Testis (tissue), 3 donors: ENCODE data around the gene SCFD2. TPM values are rescaled to one million over a fixed set of nuclear protein-coding genes. Genes with fewer than 3 reads are reported as not detected.

Source experiments
- DNase-seq: peaks from one replicate; pipeline ENCODE4 v3.0.0-alpha.2; 2019
- H3K27ac ChIP-seq, 2 donors: fragments of 200-600 bp; sonication (generic); one replicate each; pipeline ENCODE4 v1.5.1; 2019
- H3K27me3 ChIP-seq: fragments of 200-600 bp; sonication (generic); one replicate; pipeline ENCODE4 v1.5.1; 2019
- H3K36me3 ChIP-seq: fragments of 200-600 bp; sonication (generic); one replicate; pipeline ENCODE4 v1.5.1; 2017; ENCODE audit warnings: low read depth; ENCODE audit errors: missing control alignments
- H3K4me1 ChIP-seq: fragments of 200-600 bp; sonication (generic); one replicate; pipeline ENCODE4 v1.5.1; 2019
- H3K4me3 ChIP-seq, 2 donors: fragments of 200-600 bp; sonication (generic); one replicate each; pipeline ENCODE4 v1.5.1; 2017 to 2019
- H3K9me3 ChIP-seq: fragments of 200-600 bp; sonication (generic); one replicate; pipeline ENCODE4 v1.5.1; 2017
- POLR2A ChIP-seq: fragments of 450-650 bp; IDR thresholded peaks from one replicate; pipeline ENCODE4 v1.6.1; 2017; ENCODE audit warnings: antibody characterized with exemption, mild to moderate bottlenecking, moderate library complexity
- WGBS, 2 donors: methylation state at CpG; one replicate each; pipeline ENCODE4 v1.1.5; 2018; 5-methylcytosine and 5-hydroxymethylcytosine counted together
- intact Hi-C: fragments of 100-400 bp; cut with DNase I; formaldehyde crosslinking; loops from one replicate; pipeline ENCODE4 v1.15.1; 2023; ENCODE audit warnings: low total_unique reads
- polyA plus RNA-seq: library from polyadenylated mRNA; stranded (reverse); fragments of 350-450 nt; fragmentation: Illumina TruSeq; extraction: RNeasy Lipid Tissue Mini Kit (QIAGEN cat#74804); gene quantifications from one replicate; pipeline ENCODE4 v1.2.3, GENCODE V29; 2014; ENCODE audit warnings: low read depth, low replicate concordance; ENCODE audit not compliant: insufficient read depth
- total RNA-seq, 2 donors: library from RNA; depleted of rRNA; stranded (reverse); fragments of >200 nt; gene quantifications; one replicate each; pipeline ENCODE4 v1.2.3, GENCODE V29; 2016
- TF ChIP-seq, protein P1 (sequence below), 3 experiments: fragments of 450-650 bp in 2 of 3; fragments of 200-600 bp in 1 of 3; sonication (generic) in 1 of 3; IDR thresholded peaks; one replicate each; pipeline ENCODE4 v1.5.1; 2016 to 2019; ENCODE audit warnings: antibody characterized with exemption in 3 of 3, mild to moderate bottlenecking in 2 of 3, moderate library complexity in 1 of 3

SCFD2 gene
- total and polyA plus RNA-seq, 3 donors from 2014 or later = 6.0 to 24.5 (median 21.3) TPM

DNA sequence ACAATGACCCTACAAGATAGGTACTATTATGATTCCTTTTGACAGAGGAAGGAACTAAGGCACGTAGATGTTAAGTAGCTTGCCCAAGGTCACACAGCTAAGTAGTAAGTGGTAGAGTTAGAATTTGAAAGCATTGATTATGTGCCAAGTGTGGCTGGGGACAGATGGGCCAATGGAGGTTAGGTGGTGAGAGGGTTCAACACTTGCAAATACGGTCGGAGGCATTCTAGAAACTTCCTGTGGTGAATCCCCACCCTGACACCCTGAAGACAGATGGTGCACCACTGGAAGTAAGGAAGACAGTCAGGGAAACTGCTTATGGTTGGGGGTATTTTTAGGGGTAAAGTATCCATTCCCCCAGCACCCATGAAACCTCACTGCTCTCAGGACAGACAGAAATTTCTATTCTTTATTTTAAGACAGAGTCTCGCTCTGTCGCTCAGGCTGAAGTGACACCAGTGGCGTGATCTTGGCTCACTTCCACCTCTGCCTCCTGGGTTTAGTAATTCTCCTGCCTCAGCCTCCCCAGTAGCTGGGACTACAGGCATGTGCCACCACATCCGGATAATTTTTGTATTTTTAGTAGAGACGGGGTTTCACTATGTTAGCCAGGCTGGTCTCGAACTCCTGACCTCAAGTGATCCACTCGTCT lies 361.2 kb downstream of the SCFD2 start:
- Histone ChIP-seq H3K27ac (no peak overlapping the region), H3K27me3 (no peaks in the 10 kb centered on the region), H3K36me3 (no peaks in the 10 kb centered on the region), H3K9me3 (no peaks in the 10 kb centered on the region), H3K4me3 (no peak overlapping the region), H3K4me1 (peaks cover 49% of the 10 kb centered on the region)
- TF ChIP-seq, protein P1, sequence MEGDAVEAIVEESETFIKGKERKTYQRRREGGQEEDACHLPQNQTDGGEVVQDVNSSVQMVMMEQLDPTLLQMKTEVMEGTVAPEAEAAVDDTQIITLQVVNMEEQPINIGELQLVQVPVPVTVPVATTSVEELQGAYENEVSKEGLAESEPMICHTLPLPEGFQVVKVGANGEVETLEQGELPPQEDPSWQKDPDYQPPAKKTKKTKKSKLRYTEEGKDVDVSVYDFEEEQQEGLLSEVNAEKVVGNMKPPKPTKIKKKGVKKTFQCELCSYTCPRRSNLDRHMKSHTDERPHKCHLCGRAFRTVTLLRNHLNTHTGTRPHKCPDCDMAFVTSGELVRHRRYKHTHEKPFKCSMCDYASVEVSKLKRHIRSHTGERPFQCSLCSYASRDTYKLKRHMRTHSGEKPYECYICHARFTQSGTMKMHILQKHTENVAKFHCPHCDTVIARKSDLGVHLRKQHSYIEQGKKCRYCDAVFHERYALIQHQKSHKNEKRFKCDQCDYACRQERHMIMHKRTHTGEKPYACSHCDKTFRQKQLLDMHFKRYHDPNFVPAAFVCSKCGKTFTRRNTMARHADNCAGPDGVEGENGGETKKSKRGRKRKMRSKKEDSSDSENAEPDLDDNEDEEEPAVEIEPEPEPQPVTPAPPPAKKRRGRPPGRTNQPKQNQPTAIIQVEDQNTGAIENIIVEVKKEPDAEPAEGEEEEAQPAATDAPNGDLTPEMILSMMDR (IDR thresholded peaks at IDR 0.05) = no peak
- no peak for TF ChIP-seq POLR2A
- no peak for DNase-seq
- 86 to 88% methylated on average over 10 of the region's 10 CpGs for WGBS, 2 donors
- intact Hi-C loops = loop anchor here (5.0 kb wide), 1 partner anchor 1223 kb away; the partner anchor contains the start of gene PDGFRA

GRCh38 chr4:53003959-53004358 lies 361.9 kb downstream of the SCFD2 start:
- no peaks in the 10 kb centered on the region for H3K9me3 ChIP-seq
- WGBS, 2 donors = 84 to 91% methylated on average over 3 of the region's 3 CpGs
- H3K27me3 ChIP-seq = no peaks in the 10 kb centered on the region
- H3K36me3 ChIP-seq = no peaks in the 10 kb centered on the region
- no peak for DNase-seq
- H3K4me3 ChIP-seq = no peak overlapping the region
- TF ChIP-seq POLR2A = no peak
- intact Hi-C loops = loop anchor here (5.0 kb wide), 1 partner anchor 1223 kb away; the partner anchor contains the start of gene PDGFRA
- peaks cover 48% of the 10 kb centered on the region for H3K4me1 ChIP-seq
- H3K27ac ChIP-seq = no peak overlapping the region

- no peak overlapping the region for H3K4me3 ChIP-seq
- WGBS, 2 donors = 88 to 95% methylated on average over 6 of the region's 6 CpGs
- TF ChIP-seq, protein P1 (IDR thresholded peaks at IDR 0.05) = no peak
- no peak for TF ChIP-seq POLR2A
- H3K36me3 ChIP-seq = no peaks in the 10 kb centered on the region
- DNase-seq = no peak
- H3K27ac ChIP-seq = peak overlapping the region in 1 of 2 donors; percentile 85
- H3K4me1 ChIP-seq = peaks cover 58% of the 10 kb centered on the region
- intact Hi-C loops = loop anchor here (5.0 kb wide), 1 partner anchor 1227 kb away; the partner anchor contains the start of gene PDGFRA
- H3K27me3 ChIP-seq = no peaks in the 10 kb centered on the region
- H3K9me3 ChIP-seq = no peaks in the 10 kb centered on the region
These were observed 365.3 kb downstream of the SCFD2 start for GRCh38 chr4:53000560-53000959.

- WGBS, 2 donors = 55 to 68% methylated on average over 6 of the region's 6 CpGs
- H3K4me3 ChIP-seq = no peak overlapping the region
- H3K36me3 ChIP-seq = no peaks in the 10 kb centered on the region
- no peak for TF ChIP-seq POLR2A
- TF ChIP-seq, protein P1 (IDR thresholded peaks at IDR 0.05) = no peak
- H3K27me3 ChIP-seq = no peaks in the 10 kb centered on the region
- intact Hi-C loops = loop anchor here (5.0 kb wide), 1 partner anchor 1228 kb away; the partner anchor contains the start of gene PDGFRA
- H3K27ac ChIP-seq = peak overlapping the region; percentile 46 to 85
- peaks cover 57% of the 10 kb centered on the region for H3K4me1 ChIP-seq
- no peaks in the 10 kb centered on the region for H3K9me3 ChIP-seq
- no peak for DNase-seq
These were observed 366.2 kb downstream of the SCFD2 start for GRCh38 chr4:52999626-53000025.

GRCh38 chr4:52998413-52998812 lies 367.4 kb downstream of the SCFD2 start:
- peak overlapping the region; percentile 78 to 85 for H3K27ac ChIP-seq

More at GRCh38 chr4:52998413-52998812, 367.4 kb downstream of the SCFD2 start:
- no peak for DNase-seq
- H3K4me1 ChIP-seq = peaks cover 67% of the 10 kb centered on the region
- H3K27me3 ChIP-seq = no peaks in the 10 kb centered on the region
- intact Hi-C loops = no loop called here
- no peaks in the 10 kb centered on the region for H3K36me3 ChIP-seq
- H3K9me3 ChIP-seq = no peaks in the 10 kb centered on the region
- H3K4me3 ChIP-seq = no peak overlapping the region
- WGBS, 2 donors = 78 to 79% methylated on average over 3 of the region's 3 CpGs
- TF ChIP-seq POLR2A = no peak
- TF ChIP-seq, protein P1 (IDR thresholded peaks at IDR 0.05) = no peak
